Islet precursor cell (in vitro differentiated cells): ENCODE data around the gene C17orf114.

Source experiments
- DNase-seq: peaks from one replicate; pipeline ENCODE4 v3.0.0-alpha.2; 2018

The C17orf114 gene

GRCh38 chr17:4822835-4823234, 20.7 kb upstream of the C17orf114 start:
- no peak for DNase-seq

- DNase-seq = no peak
These were observed 16.1 kb upstream of the C17orf114 start for GRCh38 chr17:4818276-4818675.

GRCh38 chr17:4816826-4817225, 14.7 kb upstream of the C17orf114 start:
- no peak for DNase-seq

DNA sequence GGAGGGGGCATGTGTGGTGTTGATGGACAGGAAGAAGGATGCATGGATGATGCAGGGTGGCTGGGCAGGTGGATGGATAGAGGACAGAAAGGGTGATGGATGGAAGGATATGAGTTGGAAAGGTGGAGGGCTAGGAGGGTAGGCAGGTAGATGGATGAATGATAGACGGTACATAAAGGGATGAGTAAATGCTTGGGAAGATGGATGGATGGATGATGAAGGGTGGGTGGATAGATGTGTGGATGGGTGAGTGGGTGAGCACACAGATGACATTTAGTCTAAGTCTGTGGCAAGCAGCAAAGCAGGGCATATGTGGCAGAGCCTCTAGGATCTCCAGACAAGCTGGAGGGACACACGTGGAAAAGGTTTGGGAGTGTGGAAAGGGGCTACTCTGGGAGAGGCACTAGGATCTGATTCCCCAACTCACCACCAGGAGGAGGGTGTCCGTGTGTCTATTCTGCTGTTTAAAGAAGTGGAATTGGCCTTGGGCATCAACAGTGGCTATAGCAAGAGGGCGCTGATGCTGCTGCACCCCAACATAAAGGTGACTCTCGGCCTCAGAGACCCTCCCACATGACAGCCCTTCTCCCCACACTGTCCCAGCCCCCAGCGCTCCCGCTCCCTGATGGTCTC, 13.0 kb upstream of the C17orf114 start:
- no peak for DNase-seq

DNA sequence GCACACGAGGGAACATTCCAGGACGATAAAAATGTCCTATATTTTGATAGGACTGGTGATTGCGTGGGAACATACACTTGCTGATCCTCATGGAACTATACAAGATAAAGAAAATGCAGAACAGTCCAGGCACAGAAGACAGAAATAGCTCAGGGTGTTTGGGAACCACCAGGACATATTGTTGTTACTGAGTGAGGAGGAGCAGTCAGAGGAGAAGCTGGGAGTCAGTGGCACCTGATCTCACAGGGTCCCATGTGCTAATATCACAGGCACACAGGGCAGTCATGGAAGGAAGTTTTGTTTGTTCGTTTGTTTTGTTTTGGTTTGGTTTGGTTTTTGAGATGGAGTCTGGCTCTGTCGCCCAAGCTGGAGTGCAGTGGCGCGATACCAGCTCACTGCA, 10.6 kb upstream of the C17orf114 start:
- DNase-seq = no peak

- DNase-seq = no peak
These were observed 9.3 kb upstream of the C17orf114 start for GRCh38 chr17:4811471-4811870.

- no peak for DNase-seq
These were observed 8.7 kb upstream of the C17orf114 start for GRCh38 chr17:4810696-4811290.

DNA sequence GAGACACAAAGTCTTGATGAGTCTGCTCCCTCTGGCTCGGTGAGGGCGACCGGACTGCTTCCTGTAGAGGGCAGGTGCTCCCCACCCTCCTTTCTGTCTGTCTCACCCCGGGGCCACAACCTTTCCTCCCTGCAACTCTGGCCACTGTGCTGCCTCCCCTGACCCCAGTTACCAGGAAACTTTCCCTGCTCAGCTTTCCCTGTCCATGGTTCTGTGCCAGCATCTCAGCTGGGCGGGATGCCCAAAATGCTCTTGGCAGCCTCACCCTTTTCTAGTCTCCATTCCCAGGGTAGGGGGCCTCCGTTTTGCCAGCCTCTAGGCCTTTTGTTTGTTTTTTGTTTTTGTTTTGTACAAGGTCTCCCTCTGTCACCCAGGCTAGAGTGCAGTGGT, 6.2 kb upstream of the C17orf114 start:
- no peak for DNase-seq

DNA sequence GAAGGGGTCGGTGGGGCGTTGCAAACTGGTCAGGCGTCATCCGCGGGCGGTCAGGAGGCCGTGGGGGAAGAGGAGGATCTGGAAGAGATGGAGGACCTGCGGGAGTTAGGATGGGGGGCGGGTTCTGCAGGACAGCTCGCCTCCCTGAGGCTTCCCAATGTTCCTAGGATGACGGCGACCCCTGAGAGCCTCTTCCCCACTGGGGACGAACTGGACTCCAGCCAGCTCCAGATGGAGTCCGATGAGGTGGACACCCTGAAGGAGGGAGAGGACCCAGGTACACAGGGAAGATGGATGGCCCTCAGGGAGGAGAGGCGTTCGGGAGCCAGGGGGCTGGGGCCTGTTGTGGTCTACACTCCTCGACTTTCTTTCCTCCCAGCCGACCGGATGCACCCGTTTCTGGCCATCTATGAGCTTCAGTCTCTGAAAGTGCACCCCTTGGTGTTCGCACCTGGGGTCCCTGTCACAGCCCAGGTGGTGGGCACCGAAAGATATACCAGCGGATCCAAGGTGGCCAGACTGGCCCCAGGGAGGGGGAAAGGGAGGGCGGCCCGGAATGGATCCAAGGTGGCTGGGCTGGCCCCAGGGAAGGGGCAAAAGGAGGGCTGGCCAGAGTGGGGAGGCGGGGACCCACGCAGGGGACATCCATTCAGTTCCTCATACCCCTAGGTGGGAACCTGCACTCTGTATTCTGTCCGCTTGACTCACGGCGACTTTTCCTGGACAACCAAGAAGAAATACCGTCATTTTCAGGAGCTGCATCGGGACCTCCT, 5.7 kb upstream of the C17orf114 start:
- DNase-seq = no peak

GRCh38 chr17:4806777-4807604, 4.9 kb upstream of the C17orf114 start, which contains the start of gene PLD2:
Gene PLD2 (plus strand): TSS chr17:4807152. CDS start chr17:4807773, 621 bp downstream.
- DNase-seq = peak; percentile 95

DNA sequence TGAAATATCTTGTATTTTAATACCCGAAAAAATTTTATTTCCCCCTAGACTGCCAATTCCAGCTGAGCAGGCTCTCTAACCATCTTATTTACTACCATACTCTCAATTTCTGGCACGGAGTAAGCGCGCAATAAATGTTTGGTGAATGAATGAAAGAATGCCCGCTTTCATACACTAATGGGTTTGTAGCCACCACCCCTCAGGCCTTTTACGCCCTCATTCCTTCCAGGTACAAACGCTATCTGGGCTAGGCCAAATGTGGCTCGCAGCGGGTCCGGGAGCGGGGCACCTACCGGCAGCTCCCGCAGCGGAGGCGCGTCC, 4.3 kb upstream of the C17orf114 start:
- DNase-seq = no peak

GRCh38 chr17:4800462-4801196, 1.5 kb downstream of the C17orf114 start:
- DNase-seq = no peak

DNA sequence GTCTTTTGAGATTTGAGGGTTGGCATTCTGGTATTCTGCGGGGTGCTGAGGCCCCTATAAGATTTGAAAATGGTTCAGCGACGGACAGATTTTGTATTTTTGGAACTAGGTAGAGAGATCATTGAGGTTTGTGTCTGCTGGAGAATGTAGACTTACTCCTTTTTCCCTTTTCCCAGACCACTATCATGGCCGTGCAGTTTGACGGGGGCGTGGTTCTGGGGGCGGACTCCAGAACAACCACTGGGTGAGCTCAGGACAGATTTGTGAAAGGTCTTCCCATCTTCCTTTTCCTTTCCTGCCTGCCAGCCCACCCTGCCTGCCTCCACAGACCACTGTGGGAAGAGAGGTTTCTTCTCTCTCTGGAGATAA, 5.6 kb downstream of the C17orf114 start:
- DNase-seq = peak; percentile 84

GRCh38 chr17:4795168-4795567, 7.0 kb downstream of the C17orf114 start:
- no peak for DNase-seq

DNA sequence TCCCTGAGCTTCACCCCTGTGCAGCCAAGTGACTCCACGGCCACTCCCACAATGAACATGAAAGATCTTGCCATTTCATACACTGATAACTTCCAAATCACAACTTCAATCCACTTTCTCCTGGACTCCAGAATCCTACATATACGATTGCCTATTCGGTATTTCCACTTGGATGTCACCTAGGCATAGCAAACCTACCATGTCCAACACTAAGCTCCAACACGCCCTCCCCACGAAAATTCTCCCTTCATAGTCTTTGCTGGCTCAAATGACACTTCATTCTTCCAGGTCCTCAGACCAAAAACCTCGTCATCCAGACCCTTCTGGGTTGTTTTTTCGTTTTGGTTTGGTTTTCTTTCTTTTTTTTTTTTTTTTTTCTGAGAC, 11.4 kb downstream of the C17orf114 start:
- no peak for DNase-seq

DNA sequence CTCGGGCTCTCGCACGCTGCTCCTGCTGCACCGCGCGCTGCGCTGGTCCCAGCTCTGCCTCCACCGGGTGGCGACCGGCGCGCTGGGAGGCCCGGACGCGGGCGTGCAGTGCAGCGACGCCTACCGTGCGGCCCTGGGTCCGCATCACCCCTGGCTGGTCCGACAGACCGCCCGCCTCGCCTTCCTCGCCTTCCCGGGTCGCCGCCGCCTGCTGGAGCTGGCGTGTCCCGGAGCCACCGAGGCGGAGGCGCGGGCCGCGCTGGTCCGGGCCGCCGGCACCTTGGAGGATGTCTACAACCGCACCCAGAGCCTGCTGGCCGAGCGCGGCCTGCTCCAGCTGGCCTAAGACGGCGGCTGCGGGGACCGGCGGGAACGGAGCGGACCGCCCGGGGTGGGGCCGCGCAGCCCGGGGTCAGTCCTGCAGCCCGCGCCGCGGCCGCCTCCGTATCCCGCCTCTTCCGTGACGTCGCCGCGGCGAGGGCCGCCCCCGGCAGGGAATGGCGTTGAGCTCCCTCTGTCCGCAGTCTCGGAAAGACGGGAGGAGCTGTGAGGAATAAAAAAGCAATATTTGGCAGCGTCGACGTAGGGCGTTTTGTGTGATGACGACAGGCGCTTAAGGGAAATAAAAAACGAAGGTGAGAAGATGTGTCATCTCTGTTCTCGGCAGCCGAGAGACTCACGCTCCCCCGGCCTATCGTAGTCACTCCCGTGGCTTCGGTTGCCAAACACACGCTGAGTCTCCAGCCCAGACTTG, 12.0 kb downstream of the C17orf114 start:
- DNase-seq = peak; percentile 98

DNA sequence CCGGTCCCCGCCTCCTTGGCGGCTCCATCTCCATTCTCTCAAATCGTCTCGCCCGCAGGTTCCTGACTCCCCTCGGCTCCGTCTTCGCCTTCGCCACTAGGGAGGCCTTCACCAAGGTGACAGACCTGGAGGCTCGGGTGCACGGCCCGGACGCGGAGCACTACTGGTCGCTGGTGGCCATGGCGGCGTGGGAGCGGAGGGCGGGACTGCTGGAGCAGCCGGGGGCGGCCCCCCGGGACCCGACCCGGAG, 12.5 kb downstream of the C17orf114 start:
- no peak for DNase-seq

DNA sequence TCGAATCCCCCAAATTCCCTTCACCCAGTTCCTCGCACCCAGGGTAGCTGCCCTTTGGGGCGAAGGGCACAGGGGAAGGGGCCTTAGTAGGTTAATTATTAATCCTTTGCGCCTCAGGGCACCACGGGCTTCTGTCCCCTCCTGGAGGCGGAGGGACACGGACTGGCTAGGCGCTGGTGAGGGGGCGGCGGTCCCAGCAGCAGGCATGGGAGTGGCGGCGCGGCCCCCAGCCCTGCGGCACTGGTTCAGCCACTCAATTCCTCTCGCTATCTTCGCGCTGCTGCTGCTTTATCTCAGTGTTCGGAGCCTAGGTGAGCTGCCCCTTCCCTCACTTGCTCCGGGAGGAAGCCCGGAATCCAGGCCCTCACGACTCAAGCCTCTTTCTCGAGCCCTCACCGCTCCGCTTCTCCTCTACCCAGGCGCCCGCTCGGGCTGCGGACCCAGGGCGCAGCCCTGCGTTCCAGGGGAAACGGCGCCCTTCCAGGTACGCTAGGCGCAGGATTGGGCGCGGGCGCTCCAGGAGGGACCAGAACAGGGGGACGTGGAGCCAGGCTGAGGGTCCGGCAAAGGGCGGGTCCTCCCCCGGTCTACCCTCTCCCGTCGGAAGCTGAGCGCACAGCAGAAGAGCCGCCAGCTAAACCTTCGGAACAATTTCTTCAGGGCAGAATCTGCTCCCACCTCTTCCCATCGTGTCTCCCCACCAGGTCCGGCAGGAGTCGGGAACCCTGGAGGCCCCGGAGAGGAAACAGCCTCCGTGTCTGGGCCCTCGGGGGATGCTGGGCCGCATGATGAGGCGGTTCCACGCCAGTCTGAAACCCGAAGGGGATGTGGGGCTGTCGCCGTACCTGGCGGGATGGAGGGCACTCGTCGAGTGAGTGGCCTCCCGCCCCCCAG, 13.1 kb downstream of the C17orf114 start, which contains the start of gene GLTPD2:
Gene GLTPD2, plus strand, starts transcription at position 158 of the 894 bp plus-strand sequence. Its CDS starts 48 bp downstream, at position 206.
- DNase-seq = peak; percentile 76

- DNase-seq = no peak
These were observed 13.8 kb downstream of the C17orf114 start for GRCh38 chr17:4788159-4788806.

DNA sequence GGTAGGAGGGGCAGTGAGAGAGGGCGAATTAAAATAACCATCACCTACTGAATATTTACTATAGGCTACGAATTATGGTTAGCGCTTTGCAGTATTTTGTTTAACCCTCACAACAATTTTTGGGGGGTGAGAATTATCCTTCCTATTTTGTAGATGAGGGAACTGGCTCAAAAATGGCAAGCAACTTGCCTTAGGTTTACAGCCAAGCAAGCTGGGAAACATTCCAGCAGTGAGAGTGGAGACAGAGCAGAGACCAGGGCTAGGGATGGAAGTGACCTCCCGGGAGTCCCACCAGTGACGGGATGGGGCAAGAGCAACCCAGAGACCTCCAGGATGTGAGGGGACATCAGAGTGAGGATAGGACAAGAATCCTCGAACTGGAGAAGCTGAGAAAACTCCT, 15.6 kb downstream of the C17orf114 start:
- DNase-seq = no peak

DNA sequence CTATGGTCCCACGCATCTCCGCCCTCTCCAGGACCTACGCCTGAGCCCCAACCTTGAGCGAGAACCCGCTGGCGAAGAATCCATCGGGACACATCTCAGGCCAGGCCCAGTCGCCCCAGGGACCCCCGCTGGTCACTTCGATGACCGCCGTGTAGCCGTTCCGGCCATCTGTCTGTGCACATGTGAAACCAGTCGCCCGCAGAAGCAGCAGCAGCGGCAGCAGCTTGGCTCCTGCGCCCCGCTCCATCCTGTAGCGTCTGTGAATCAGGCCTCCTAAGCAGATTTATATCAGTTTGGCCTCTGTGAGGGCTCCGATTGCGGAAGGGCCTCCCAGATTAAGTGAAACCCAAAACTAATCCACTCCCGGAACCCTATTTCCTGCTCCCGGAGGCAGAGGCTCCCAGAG, 16.0 kb downstream of the C17orf114 start, which contains the start of gene VMO1:
Gene VMO1, minus strand, starts transcription at position 259 of the 406 bp plus-strand sequence. Its CDS starts 12 bp downstream, at position 247.
- DNase-seq = no peak
